HG03097 (cell line): ENCODE data around the gene ATOH8.

ENCODE experiments used
- ATAC-seq: cut with Tn5 transposase; IDR thresholded peaks from one replicate; pipeline ENCODE4 v1.9.1; 2021; ENCODE audit not compliant: unreplicated experiment, low FRiP score

The ATOH8 gene

GRCh38 chr2:85796341-85797262, 42.8 kb downstream of the ATOH8 start:
- ATAC-seq = no peak

GRCh38 chr2:85797263-85797660, 43.5 kb downstream of the ATOH8 start:
- ATAC-seq = no peak

GRCh38 chr2:85797921-85798320, 44.1 kb downstream of the ATOH8 start:
- ATAC-seq = no peak

- no peak for ATAC-seq
These were observed 45.6 kb downstream of the ATOH8 start for GRCh38 chr2:85799215-85799956.

GRCh38 chr2:85800586-85800985, 46.8 kb downstream of the ATOH8 start:
- ATAC-seq = no peak

- ATAC-seq = no peak
These were observed 48.1 kb downstream of the ATOH8 start for GRCh38 chr2:85801871-85802270.

GRCh38 chr2:85802354-85803103, 48.7 kb downstream of the ATOH8 start:
- no peak for ATAC-seq

- no peak for ATAC-seq
These were observed 50.1 kb downstream of the ATOH8 start for GRCh38 chr2:85803704-85804425.

GRCh38 chr2:85804583-85804982, 50.8 kb downstream of the ATOH8 start:
- ATAC-seq = no peak

GRCh38 chr2:85806358-85807118, 52.7 kb downstream of the ATOH8 start:
- no peak for ATAC-seq

- ATAC-seq = no peak
These were observed 54.0 kb downstream of the ATOH8 start for GRCh38 chr2:85807756-85808155.

GRCh38 chr2:85810371-85811179, 56.8 kb downstream of the ATOH8 start:
- no peak for ATAC-seq

- ATAC-seq = no peak
These were observed 57.6 kb downstream of the ATOH8 start for GRCh38 chr2:85811180-85812093.

GRCh38 chr2:85812094-85812735, 58.4 kb downstream of the ATOH8 start:
- no peak for ATAC-seq

- ATAC-seq = no peak
These were observed 59.6 kb downstream of the ATOH8 start for GRCh38 chr2:85813211-85813981.

- ATAC-seq = no peak
These were observed 60.4 kb downstream of the ATOH8 start for GRCh38 chr2:85813982-85814801.
